Cardiac fibroblast (primary cell): ENCODE results near the gene NEURL1B.

Source experiments
- DNase-seq, 2 donors: peaks; one replicate each; pipeline versions ENCODE4 v3.0.0 to v3.0.0-alpha.2; 2010; ENCODE audit warnings: low read depth in 2 of 2
- H3K4me3 ChIP-seq, 2 donors: replicated peaks in 1 of 2; 1 replicate in 1 of 2; 2 replicates in 1 of 2; pipeline ENCODE4 v1.5.1; 2011; ENCODE audit warnings: low read depth in 2 of 2, low read length in 2 of 2, mild to moderate bottlenecking in 2 of 2, moderate library complexity in 1 of 2
- CTCF ChIP-seq: IDR thresholded peaks from one replicate; pipeline ENCODE4 v1.5.1; 2011; ENCODE audit warnings: low read depth, mild to moderate bottlenecking, low read length, inconsistent platforms

The NEURL1B gene

GRCh38 chr5:172727551-172727950 lies 86.5 kb downstream of the NEURL1B start:
- no peak for TF ChIP-seq CTCF
- H3K4me3 ChIP-seq, result no peak overlapping the region
- no peak for DNase-seq

- DNase-seq, result no peak
- H3K4me3 ChIP-seq, result no peak overlapping the region
- no peak for TF ChIP-seq CTCF
Observed at GRCh38 chr5:172728481-172729241, 87.6 kb downstream of the NEURL1B start.

- no peak for TF ChIP-seq CTCF
- no peak for DNase-seq
- no peak overlapping the region for H3K4me3 ChIP-seq
Observed at GRCh38 chr5:172729588-172729987, 88.5 kb downstream of the NEURL1B start.

- H3K4me3 ChIP-seq, result no peak overlapping the region
- TF ChIP-seq CTCF, result no peak
- no peak for DNase-seq
Observed at GRCh38 chr5:172730222-172730621, 89.2 kb downstream of the NEURL1B start.

GRCh38 chr5:172730981-172731679 lies 90.1 kb downstream of the NEURL1B start:
- H3K4me3 ChIP-seq, result no peak overlapping the region
- no peak for TF ChIP-seq CTCF
- no peak for DNase-seq

GRCh38 chr5:172731680-172732074 lies 90.6 kb downstream of the NEURL1B start:
- H3K4me3 ChIP-seq, result no peak overlapping the region
- DNase-seq, result no peak
- no peak for TF ChIP-seq CTCF
